Endothelial cell of umbilical vein (primary cell): ENCODE data around the gene NAMPT. TPM values are rescaled to one million over a fixed set of nuclear protein-coding genes. Genes with fewer than 3 reads are reported as not detected.

Experiments used
- BruUV-seq: library from RNA; stranded (reverse); fragments of 400-500 nt; replicated peaks from 2 replicates; lab custom pipeline; 2021; lab: Mats Ljungman, UMichigan
- CTCF ChIA-PET: fragments of 300-600, 350-600 bp; sonication (Branson Sonifier 250); formaldehyde crosslinking; loops from one replicate; lab custom pipeline; 2021; ENCODE audit warnings: antibody characterized with exemption, inconsistent platforms; lab: Charles Lee
- POLR2A ChIA-PET: fragments of 300-600, 350-600 bp; sonication (Branson Sonifier 250); formaldehyde crosslinking; loops from one replicate; lab custom pipeline; 2021; ENCODE audit warnings: antibody characterized with exemption, inconsistent platforms; lab: Charles Lee
- DNase-seq: peaks from one replicate; pipeline ENCODE4 v3.0.0-alpha.2; 2011; ENCODE audit warnings: low read depth, low spot score
- FAIRE-seq: peaks from 2 replicates; lab custom pipeline; 2011; peaks lifted over from hg19 to GRCh38; lab: Jason Lieb, UNC
- H2AFZ ChIP-seq: 2 replicates; pipeline ENCODE4 v1.6.0; 2012; ENCODE audit warnings: low read depth, low read length, control low read depth, inconsistent platforms
- H3K27ac ChIP-seq: 2 replicates; pipeline ENCODE4 v1.5.1; 2011; ENCODE audit warnings: low read depth, mild to moderate bottlenecking, control low read depth, low read length, moderate library complexity; ENCODE audit not compliant: insufficient read depth
- H3K27me3 ChIP-seq, 2 experiments: 2 replicates each; pipeline versions ENCODE4 v1.6.0 to v1.6.1; 2011; ENCODE audit warnings: low read length in 2 of 2, mixed read lengths in 1 of 2; ENCODE audit not compliant: control insufficient read depth in 2 of 2, insufficient read depth in 2 of 2
- H3K36me3 ChIP-seq, 2 experiments: 2 replicates in 1 of 2; 3 replicates in 1 of 2; pipeline ENCODE4 v1.5.1; 2011; ENCODE audit warnings: low read length in 2 of 2, mild to moderate bottlenecking in 1 of 2, moderate library complexity in 1 of 2; ENCODE audit not compliant: control insufficient read depth in 2 of 2, insufficient read depth in 2 of 2; ENCODE audit errors: extremely low read depth in 1 of 2
- H3K4me1 ChIP-seq: 3 replicates; pipeline ENCODE4 v1.5.1; 2011; ENCODE audit warnings: mild to moderate bottlenecking, low read length; ENCODE audit not compliant: control insufficient read depth, insufficient read depth; ENCODE audit errors: extremely low read depth
- H3K4me2 ChIP-seq: 2 replicates; pipeline ENCODE4 v1.6.1; 2011; ENCODE audit warnings: low read length, control low read depth, mixed read lengths; ENCODE audit not compliant: insufficient read depth
- H3K4me3 ChIP-seq, 3 experiments: fragments of 200-600 bp in 1 of 3; sonication (generic), shearing (Covaris generic) in 1 of 3; replicated peaks in 1 of 3; 2 replicates each; pipeline ENCODE4 v1.5.1; 2011 to 2016; ENCODE audit warnings: control low read depth in 3 of 3, low read length in 3 of 3, mild to moderate bottlenecking in 2 of 3, inconsistent platforms in 1 of 3, low read depth in 1 of 3, moderate library complexity in 1 of 3; ENCODE audit not compliant: insufficient read depth in 1 of 3
- H3K79me2 ChIP-seq: 2 replicates; pipeline ENCODE4 v1.6.0; 2012; ENCODE audit warnings: low read length, inconsistent platforms; ENCODE audit not compliant: control insufficient read depth, insufficient read depth
- H3K9ac ChIP-seq: replicated peaks from 2 replicates; pipeline ENCODE3; 2011; ENCODE audit warnings: low read length, control low read depth; ENCODE audit not compliant: insufficient read depth; ENCODE audit errors: extremely low read depth
- H3K9me1 ChIP-seq: replicated peaks from 3 replicates; pipeline ENCODE4 v1.6.0; 2011; ENCODE audit warnings: mild to moderate bottlenecking, low read length; ENCODE audit not compliant: control insufficient read depth, insufficient read depth; ENCODE audit errors: extremely low read depth
- H3K9me3 ChIP-seq: replicated peaks from 2 replicates; pipeline ENCODE4 v1.5.1; 2012; ENCODE audit warnings: low read length, inconsistent platforms; ENCODE audit not compliant: control insufficient read depth, insufficient read depth
- H4K20me1 ChIP-seq: replicated peaks from 2 replicates; pipeline ENCODE3; 2011; ENCODE audit warnings: mild to moderate bottlenecking, low read length; ENCODE audit not compliant: control insufficient read depth, insufficient read depth; ENCODE audit errors: extremely low read depth
- EZH2 ChIP-seq: IDR thresholded peaks from 2 replicates; pipeline ENCODE4 v1.6.1; 2012; ENCODE audit warnings: borderline replicate concordance, low read depth, mild to moderate bottlenecking, moderate library complexity, low read length, inconsistent platforms; ENCODE audit not compliant: severe bottlenecking
- FOS ChIP-seq: IDR thresholded peaks from 2 replicates; pipeline ENCODE4 v1.6.1; 2011; ENCODE audit warnings: mild to moderate bottlenecking, low read length, moderate library complexity, borderline replicate concordance; ENCODE audit not compliant: insufficient read depth
- GATA2 ChIP-seq: IDR thresholded peaks from 2 replicates; pipeline ENCODE4 v1.7.0; 2011; ENCODE audit warnings: low read depth, mild to moderate bottlenecking, moderate library complexity, mixed read lengths, low read length; ENCODE audit not compliant: insufficient read length, insufficient read depth
- MAX ChIP-seq: IDR thresholded peaks from 2 replicates; pipeline ENCODE4 v1.6.1; 2011; ENCODE audit not compliant: insufficient read depth, insufficient read length
- MYC ChIP-seq: IDR thresholded peaks from one replicate; pipeline ENCODE4 v1.6.1; 2011; ENCODE audit warnings: mild to moderate bottlenecking, low read depth, low read length
- POLR2AphosphoS5 ChIP-seq: IDR thresholded peaks from 2 replicates; pipeline ENCODE4 v1.6.1; 2012; ENCODE audit warnings: low read depth, mild to moderate bottlenecking, control low read depth, low read length, moderate library complexity; ENCODE audit not compliant: insufficient read depth
- dilution Hi-C: fragments of 300-500 bp; cut with MboI; formaldehyde crosslinking; loops from one replicate; pipeline ENCODE4 v1.15.0; 2019; ENCODE audit warnings: low sequenced_read_pairs; ENCODE audit not compliant: extremely low pct_ligation_motif_present
- intact Hi-C: fragments of 100-400 bp; cut with micrococcal nuclease; formaldehyde crosslinking; loops from one replicate; pipeline ENCODE4 v1.10.0; 2022
- polyA plus RNA-seq, 4 experiments: library from polyadenylated mRNA; depleted of rRNA in 3 of 4; stranded (reverse) in 3 of 4; unstranded in 1 of 4; fragments of >200 nt; gene quantifications; 2 replicates each; pipeline versions ENCODE4 v1.2.1 to v1.2.3, GENCODE V29; 2011 to 2012; ENCODE audit warnings: missing spikeins in 1 of 4
- total RNA-seq: library from RNA; stranded (reverse); gene quantifications from 2 replicates; pipeline ENCODE4 v1.2.3, GENCODE V29; 2021

Gene NAMPT
- total and polyA plus RNA-seq, 2 donors (not counting 3 experiments of a cell fraction or from before 2014, with no cell fraction given): 17.5 to 133 TPM

- FAIRE-seq: no peak
- TF ChIP-seq GATA2: no peak
- TF ChIP-seq EZH2: no peak
- TF ChIP-seq POLR2AphosphoS5: no peak
- no peak for TF ChIP-seq FOS
- no peak for TF ChIP-seq MYC
- TF ChIP-seq MAX: no peak
- Histone ChIP-seq H3K4me3 (no peak overlapping the region), H3K9ac (no peak overlapping the region), H3K79me2 (no peaks in the 10 kb centered on the region), H3K9me3 (no peaks in the 10 kb centered on the region), H3K4me2 (no peak overlapping the region), H2AFZ (no peak overlapping the region), H3K9me1 (no peaks in the 10 kb centered on the region), H3K4me1 (no peaks in the 10 kb centered on the region), H3K36me3 (peaks cover 12 to 13% of the 10 kb centered on the region in 2 experiments), H3K27me3 (no peaks in the 10 kb centered on the region), H4K20me1 (no peaks in the 10 kb centered on the region), H3K27ac (no peak overlapping the region)
- intact Hi-C loops: no loop called here
- dilution Hi-C loops: no loop called here
- DNase-seq: no peak
- BruUV-seq: no TSS peak
- ChIA-PET POLR2A (no interaction called here), CTCF (interaction anchor here (0.9 to 1.1 kb wide), 2 partner anchors 13 to 31 kb away, joined by 3 read pairs; no protein-coding TSS in a partner anchor)
Observed at GRCh38 chr7:106246902-106247711, 37.7 kb downstream of the NAMPT start.
